CD4-positive, alpha-beta T cell treated with Interleukin-2 at 100 ng/mL for 4 hours (primary cell): ENCODE data around the gene CCDC107.

Experiments used
- DNase-seq: peaks from one replicate; pipeline ENCODE4 v3.0.0-alpha.2; 2020; ENCODE audit warnings: low spot score

CCDC107 gene

GRCh38 chr9:35661756-35662350, 3.8 kb downstream of the CCDC107 start:
- peak; percentile 60 for DNase-seq

GRCh38 chr9:35662437-35662836, 4.3 kb downstream of the CCDC107 start:
- DNase-seq: no peak

- peak; percentile 56 for DNase-seq
Measured at GRCh38 chr9:35664531-35665470, 6.7 kb downstream of the CCDC107 start, which contains the start of gene ARHGEF39. ARHGEF39 (minus strand) TSS chr9:35665195; CDS start chr9:35665169, 26 bp downstream.

- no peak for DNase-seq
Measured at GRCh38 chr9:35665471-35665818, 7.4 kb downstream of the CCDC107 start.

GRCh38 chr9:35666045-35666444, 8.0 kb downstream of the CCDC107 start:
- no peak for DNase-seq

- no peak for DNase-seq
Measured at GRCh38 chr9:35666549-35666948, 8.5 kb downstream of the CCDC107 start.

- no peak for DNase-seq
Measured at GRCh38 chr9:35667939-35668338, 9.8 kb downstream of the CCDC107 start.

GRCh38 chr9:35669331-35670145, 11.4 kb downstream of the CCDC107 start:
- no peak for DNase-seq

GRCh38 chr9:35673132-35674024, 15.3 kb downstream of the CCDC107 start, which contains the start of gene CA9:
CA9 (plus strand) TSS chr9:35673928; CDS start chr9:35673960, 32 bp downstream.
- DNase-seq: no peak

GRCh38 chr9:35674025-35674361, 15.9 kb downstream of the CCDC107 start:
- no peak for DNase-seq

GRCh38 chr9:35675204-35675603, 17.1 kb downstream of the CCDC107 start:
- DNase-seq: no peak

GRCh38 chr9:35675732-35676392, 17.8 kb downstream of the CCDC107 start:
- DNase-seq: peak; percentile 17

GRCh38 chr9:35679091-35679490, 21.0 kb downstream of the CCDC107 start:
- no peak for DNase-seq

- DNase-seq: no peak
Measured at GRCh38 chr9:35679766-35680330, 21.8 kb downstream of the CCDC107 start.

GRCh38 chr9:35680331-35681105, 22.4 kb downstream of the CCDC107 start:
- no peak for DNase-seq

GRCh38 chr9:35681341-35682002, 23.4 kb downstream of the CCDC107 start:
- DNase-seq: no peak

GRCh38 chr9:35682051-35682450, 24.0 kb downstream of the CCDC107 start:
- no peak for DNase-seq

GRCh38 chr9:35682520-35683315, 24.6 kb downstream of the CCDC107 start:
- no peak for DNase-seq
